ENCODE data around the gene COG7.

- no peak for TF ChIP-seq CTCF (IDR thresholded peaks at IDR 0.05)
- peak in 1 of 2 donors; percentile 48 for TF ChIP-seq POLR2AphosphoS5 (IDR thresholded peaks at IDR 0.05; ENCODE audit: insufficient read depth in 1 of 2, low read depth in 1 of 2)
- TF ChIP-seq POLR2A (IDR thresholded peaks at IDR 0.05), result no peak
These were observed 58.7 kb downstream of the COG7 start for GRCh38 chr16:23394141-23394831.

All from vagina (tissue), 2 donors.